K562 (cell line): ENCODE results near the gene CPT1C. TPM values are rescaled to one million over a fixed set of nuclear protein-coding genes. Genes with fewer than 3 reads are reported as not detected.
A peak's percentile ranks its signal among the peaks of the same experiment; 100 is the strongest.

Experiments
- BRD4 ChIP-seq: fragments of 200-600 bp; sonication (generic); IDR thresholded peaks from 2 replicates; pipeline ENCODE4 v1.6.1; 2017; ENCODE audit warnings: inconsistent platforms
- CHD1 ChIP-seq: fragments of 200-600 bp; sonication (generic); IDR thresholded peaks from one replicate; pipeline ENCODE4 v1.6.1; 2012; ENCODE audit warnings: mild to moderate bottlenecking, moderate library complexity, low read length, inconsistent platforms
- CREBBP ChIP-seq: IDR thresholded peaks from one replicate; pipeline ENCODE4 v1.6.1; 2012; ENCODE audit warnings: low read depth, mild to moderate bottlenecking, control low read depth, inconsistent platforms, low read length
- HDAC2 ChIP-seq: fragments of 450-650 bp; IDR thresholded peaks from 2 replicates; pipeline ENCODE4 v1.6.1; 2016; ENCODE audit warnings: mild to moderate bottlenecking
- MED1 ChIP-seq: sonication (generic); formaldehyde crosslinking; IDR thresholded peaks from 2 replicates; pipeline ENCODE4 v1.8.1; 2023; ENCODE audit warnings: missing genetic modification reagents, borderline replicate concordance
- MXI1 ChIP-seq: IDR thresholded peaks from 2 replicates; pipeline ENCODE4 v1.6.1; 2011; ENCODE audit warnings: low read depth, mild to moderate bottlenecking, improper control_type of control experiment, low read length
- NFE2 ChIP-seq: IDR thresholded peaks from 2 replicates; pipeline ENCODE4 v1.6.1; 2014; ENCODE audit warnings: antibody characterized with exemption, low read depth
- NR4A1 ChIP-seq, 2 experiments: fragments of 250-450 bp in 1 of 2; fragments of 450-650 bp in 1 of 2; sonication (Bioruptor Pico) in 1 of 2; IDR thresholded peaks; 2 replicates each; pipeline versions ENCODE4 v1.4.0 to v1.6.1; 2016 to 2020; ENCODE audit warnings: mild to moderate bottlenecking in 2 of 2, missing compliant biosample characterization in 1 of 2, missing genetic modification characterization in 1 of 2, moderate library complexity in 1 of 2
- PCBP2 ChIP-seq: fragments of 200-400 bp; formaldehyde crosslinking; IDR thresholded peaks from 2 replicates; pipeline ENCODE4 v1.6.1; 2018; ENCODE audit warnings: low read length, low read depth, mild to moderate bottlenecking, moderate library complexity; ENCODE audit not compliant: poor library complexity, severe bottlenecking
- PHF8 ChIP-seq: fragments of 200-600 bp; sonication (generic); IDR thresholded peaks from 2 replicates; pipeline ENCODE4 v1.6.1; 2012; ENCODE audit warnings: mixed run types, mild to moderate bottlenecking, inconsistent platforms, low read length, moderate library complexity, borderline replicate concordance
- RBM22 ChIP-seq: fragments of 200-400 bp; formaldehyde crosslinking; IDR thresholded peaks from 2 replicates; pipeline ENCODE4 v1.6.1; 2018; ENCODE audit warnings: low read length, low read depth; ENCODE audit not compliant: poor library complexity, severe bottlenecking
- ZC3H8 ChIP-seq: fragments of 450-650 bp; IDR thresholded peaks from 2 replicates; pipeline ENCODE4 v1.6.1; 2017
- ZNF121 ChIP-seq: sonication (generic); formaldehyde crosslinking; conservative IDR thresholded peaks from 2 replicates; pipeline ENCODE4 v1.8.0; 2022; ENCODE audit warnings: missing genetic modification reagents
- ZNF146 ChIP-seq: IDR thresholded peaks from one replicate; pipeline ENCODE4 v1.6.1; 2018; ENCODE audit warnings: missing compliant biosample characterization; ENCODE audit not compliant: unreplicated experiment
- ZNF263 ChIP-seq: sonication (generic); formaldehyde crosslinking; IDR thresholded peaks from 2 replicates; pipeline ENCODE4 v1.8.0; 2022; ENCODE audit warnings: mild to moderate bottlenecking, missing genetic modification reagents, borderline replicate concordance
- ZNF551 ChIP-seq: fragments of 250-450 bp; sonication (Bioruptor Pico); IDR thresholded peaks from 2 replicates; pipeline ENCODE4 v1.5.0; 2021; ENCODE audit warnings: mild to moderate bottlenecking, moderate library complexity
- polyA plus RNA-seq, 8 experiments: library from polyadenylated mRNA; depleted of rRNA in 4 of 8; stranded (reverse) in 5 of 8; unstranded in 3 of 8; fragments of >200 nt; fragmentation: Nextera tagmentation in 2 of 8; fragmentation: Illumina TruSeq in 1 of 8; extraction: Ambion mirVana in 2 of 8; extraction: Trizol in 1 of 8; gene quantifications; 2 replicates each; pipeline versions ENCODE4 v1.2.1 to v1.2.3, GENCODE V29; 2011 to 2014; ENCODE audit warnings: inconsistent platforms in 1 of 8, missing spikeins in 1 of 8
- total RNA-seq, 7 experiments: library from RNA; depleted of rRNA in 6 of 7; stranded (reverse); fragments of >200 nt in 6 of 7; fragmentation: Illumina TruSeq in 2 of 7; extraction: Trizol in 2 of 7; gene quantifications; 2 replicates each; pipeline versions ENCODE4 v1.2.1 to v1.2.3, GENCODE V29; 2011 to 2021; ENCODE audit warnings: low replicate concordance in 1 of 7
- TF ChIP-seq, protein P1 (sequence below): IDR thresholded peaks from 2 replicates; pipeline ENCODE4 v1.6.1; 2011; ENCODE audit warnings: borderline replicate concordance, low read depth, mild to moderate bottlenecking, moderate library complexity, low read length; ENCODE audit not compliant: insufficient read depth, poor library complexity, severe bottlenecking
- TF ChIP-seq, protein P2 (sequence below): fragments of 250-450 bp; sonication (Bioruptor Pico); IDR thresholded peaks from 2 replicates; pipeline ENCODE4 v1.8.0; 2022; ENCODE audit warnings: inconsistent platforms
- TF ChIP-seq, protein P3 (sequence below): fragments of 450-650 bp; conservative IDR thresholded peaks from 2 replicates; pipeline ENCODE4 v1.6.1; 2016; ENCODE audit warnings: missing genetic modification characterization, low read depth, mild to moderate bottlenecking, missing compliant biosample characterization, moderate library complexity
- TF ChIP-seq, protein P4 (sequence below): fragments of 250-450 bp; sonication (Bioruptor Pico); IDR thresholded peaks from 2 replicates; pipeline ENCODE4 v1.5.0; 2022; ENCODE audit warnings: mild to moderate bottlenecking

The CPT1C gene
- total and polyA plus RNA-seq, 9 of the 15 experiments (the other 6 are each of a cell fraction or from before 2014, with no cell fraction given), result 1.9 to 12.3 (median 3.0) TPM

DNA sequence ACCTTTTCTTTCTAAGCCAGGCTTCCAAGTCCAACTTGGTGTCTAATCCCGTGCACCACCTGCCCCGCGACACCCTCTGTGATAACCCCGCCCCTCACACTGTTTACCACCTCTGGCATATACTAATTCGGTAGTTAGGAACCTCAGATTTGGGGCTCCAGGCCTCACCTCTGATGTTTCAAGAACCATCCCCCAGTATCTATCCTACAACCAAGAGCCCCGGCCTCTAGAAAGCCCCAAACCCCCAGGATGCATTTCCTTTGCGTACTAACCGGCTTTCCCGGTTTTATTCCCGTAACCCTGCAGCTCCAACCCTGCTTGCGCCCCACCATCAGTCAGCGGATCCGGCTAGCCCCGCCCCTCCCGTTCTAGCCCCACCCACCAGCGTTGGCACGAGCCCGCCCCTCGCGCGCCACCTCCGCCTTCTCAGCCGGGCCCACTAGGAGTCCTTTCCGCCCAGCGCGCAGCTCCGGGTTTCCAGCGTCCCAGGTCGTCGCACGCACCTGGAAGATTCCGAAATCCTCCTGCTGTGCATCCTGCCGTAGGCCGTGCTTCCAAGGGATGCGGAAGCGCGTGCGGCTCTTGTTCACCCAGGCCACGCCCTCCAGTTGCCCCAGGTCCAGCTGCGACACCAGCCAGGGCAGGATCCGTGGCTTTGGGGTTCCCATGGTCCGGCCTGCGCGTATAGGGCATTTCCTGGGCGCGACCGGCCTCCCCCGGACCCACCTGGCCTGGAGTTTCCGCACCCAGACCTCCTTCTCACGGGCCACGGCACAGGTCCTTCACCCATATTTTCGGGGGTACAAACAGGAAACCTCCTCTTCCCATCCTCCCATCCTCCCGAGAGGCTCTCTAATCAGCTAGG, 26.5 kb upstream of the CPT1C start (continued):
- TF ChIP-seq, protein P1, sequence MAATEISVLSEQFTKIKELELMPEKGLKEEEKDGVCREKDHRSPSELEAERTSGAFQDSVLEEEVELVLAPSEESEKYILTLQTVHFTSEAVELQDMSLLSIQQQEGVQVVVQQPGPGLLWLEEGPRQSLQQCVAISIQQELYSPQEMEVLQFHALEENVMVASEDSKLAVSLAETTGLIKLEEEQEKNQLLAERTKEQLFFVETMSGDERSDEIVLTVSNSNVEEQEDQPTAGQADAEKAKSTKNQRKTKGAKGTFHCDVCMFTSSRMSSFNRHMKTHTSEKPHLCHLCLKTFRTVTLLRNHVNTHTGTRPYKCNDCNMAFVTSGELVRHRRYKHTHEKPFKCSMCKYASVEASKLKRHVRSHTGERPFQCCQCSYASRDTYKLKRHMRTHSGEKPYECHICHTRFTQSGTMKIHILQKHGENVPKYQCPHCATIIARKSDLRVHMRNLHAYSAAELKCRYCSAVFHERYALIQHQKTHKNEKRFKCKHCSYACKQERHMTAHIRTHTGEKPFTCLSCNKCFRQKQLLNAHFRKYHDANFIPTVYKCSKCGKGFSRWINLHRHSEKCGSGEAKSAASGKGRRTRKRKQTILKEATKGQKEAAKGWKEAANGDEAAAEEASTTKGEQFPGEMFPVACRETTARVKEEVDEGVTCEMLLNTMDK, result peak; percentile 14
- TF ChIP-seq ZNF551 (no peak), HDAC2 (no peak), PHF8 (peak; percentile 45; the same call in 1 of the 2 replicates), PCBP2 (no peak), CREBBP (no peak), CHD1 (no peak), ZNF121 (CRISPR knock-in tag) (0 out of 2 replicates have a peak, but pooled peaks have one; percentile 11), BRD4 (no peak), NR4A1 (CRISPR knock-in tag; IDR thresholded peaks at IDR 0.05) (no peak), NR4A1 (tag; IDR thresholded peaks at IDR 0.05) (no peak), RBM22 (peak; percentile 60), MXI1 (0 out of 2 replicates have a peak, but pooled peaks have one; percentile 31), ZNF263 (CRISPR knock-in tag) (no peak), ZC3H8 (no peak), ZNF146 (CRISPR knock-in tag) (no peak), NFE2 (no peak), MED1 (CRISPR knock-in tag) (no peak)
- TF ChIP-seq, protein P2, sequence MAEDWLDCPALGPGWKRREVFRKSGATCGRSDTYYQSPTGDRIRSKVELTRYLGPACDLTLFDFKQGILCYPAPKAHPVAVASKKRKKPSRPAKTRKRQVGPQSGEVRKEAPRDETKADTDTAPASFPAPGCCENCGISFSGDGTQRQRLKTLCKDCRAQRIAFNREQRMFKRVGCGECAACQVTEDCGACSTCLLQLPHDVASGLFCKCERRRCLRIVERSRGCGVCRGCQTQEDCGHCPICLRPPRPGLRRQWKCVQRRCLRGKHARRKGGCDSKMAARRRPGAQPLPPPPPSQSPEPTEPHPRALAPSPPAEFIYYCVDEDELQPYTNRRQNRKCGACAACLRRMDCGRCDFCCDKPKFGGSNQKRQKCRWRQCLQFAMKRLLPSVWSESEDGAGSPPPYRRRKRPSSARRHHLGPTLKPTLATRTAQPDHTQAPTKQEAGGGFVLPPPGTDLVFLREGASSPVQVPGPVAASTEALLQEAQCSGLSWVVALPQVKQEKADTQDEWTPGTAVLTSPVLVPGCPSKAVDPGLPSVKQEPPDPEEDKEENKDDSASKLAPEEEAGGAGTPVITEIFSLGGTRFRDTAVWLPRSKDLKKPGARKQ (CRISPR knock-in tag), result no peak
- TF ChIP-seq, protein P3, sequence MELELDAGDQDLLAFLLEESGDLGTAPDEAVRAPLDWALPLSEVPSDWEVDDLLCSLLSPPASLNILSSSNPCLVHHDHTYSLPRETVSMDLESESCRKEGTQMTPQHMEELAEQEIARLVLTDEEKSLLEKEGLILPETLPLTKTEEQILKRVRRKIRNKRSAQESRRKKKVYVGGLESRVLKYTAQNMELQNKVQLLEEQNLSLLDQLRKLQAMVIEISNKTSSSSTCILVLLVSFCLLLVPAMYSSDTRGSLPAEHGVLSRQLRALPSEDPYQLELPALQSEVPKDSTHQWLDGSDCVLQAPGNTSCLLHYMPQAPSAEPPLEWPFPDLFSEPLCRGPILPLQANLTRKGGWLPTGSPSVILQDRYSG (tag), result no peak
- TF ChIP-seq, protein P4, sequence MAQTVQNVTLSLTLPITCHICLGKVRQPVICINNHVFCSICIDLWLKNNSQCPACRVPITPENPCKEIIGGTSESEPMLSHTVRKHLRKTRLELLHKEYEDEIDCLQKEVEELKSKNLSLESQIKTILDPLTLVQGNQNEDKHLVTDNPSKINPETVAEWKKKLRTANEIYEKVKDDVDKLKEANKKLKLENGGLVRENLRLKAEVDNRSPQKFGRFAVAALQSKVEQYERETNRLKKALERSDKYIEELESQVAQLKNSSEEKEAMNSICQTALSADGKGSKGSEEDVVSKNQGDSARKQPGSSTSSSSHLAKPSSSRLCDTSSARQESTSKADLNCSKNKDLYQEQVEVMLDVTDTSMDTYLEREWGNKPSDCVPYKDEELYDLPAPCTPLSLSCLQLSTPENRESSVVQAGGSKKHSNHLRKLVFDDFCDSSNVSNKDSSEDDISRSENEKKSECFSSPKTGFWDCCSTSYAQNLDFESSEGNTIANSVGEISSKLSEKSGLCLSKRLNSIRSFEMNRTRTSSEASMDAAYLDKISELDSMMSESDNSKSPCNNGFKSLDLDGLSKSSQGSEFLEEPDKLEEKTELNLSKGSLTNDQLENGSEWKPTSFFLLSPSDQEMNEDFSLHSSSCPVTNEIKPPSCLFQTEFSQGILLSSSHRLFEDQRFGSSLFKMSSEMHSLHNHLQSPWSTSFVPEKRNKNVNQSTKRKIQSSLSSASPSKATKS (CRISPR knock-in tag), result no peak
